NCI-H187 (cell line): ENCODE measurements around the gene CAD.
A peak's percentile ranks its signal among the peaks of the same experiment; 100 is the strongest.
"Not testable (repeated sequence)": the region's sequence is repeated elsewhere in the genome, so short reads cannot be mapped to it uniquely, and the experiment has no call there.

Experiments
- DNase-seq, 2 experiments: peaks; one replicate each; lab custom pipeline; 2025; lab: John Stamatoyannopoulos, UW

The CAD gene

DNA sequence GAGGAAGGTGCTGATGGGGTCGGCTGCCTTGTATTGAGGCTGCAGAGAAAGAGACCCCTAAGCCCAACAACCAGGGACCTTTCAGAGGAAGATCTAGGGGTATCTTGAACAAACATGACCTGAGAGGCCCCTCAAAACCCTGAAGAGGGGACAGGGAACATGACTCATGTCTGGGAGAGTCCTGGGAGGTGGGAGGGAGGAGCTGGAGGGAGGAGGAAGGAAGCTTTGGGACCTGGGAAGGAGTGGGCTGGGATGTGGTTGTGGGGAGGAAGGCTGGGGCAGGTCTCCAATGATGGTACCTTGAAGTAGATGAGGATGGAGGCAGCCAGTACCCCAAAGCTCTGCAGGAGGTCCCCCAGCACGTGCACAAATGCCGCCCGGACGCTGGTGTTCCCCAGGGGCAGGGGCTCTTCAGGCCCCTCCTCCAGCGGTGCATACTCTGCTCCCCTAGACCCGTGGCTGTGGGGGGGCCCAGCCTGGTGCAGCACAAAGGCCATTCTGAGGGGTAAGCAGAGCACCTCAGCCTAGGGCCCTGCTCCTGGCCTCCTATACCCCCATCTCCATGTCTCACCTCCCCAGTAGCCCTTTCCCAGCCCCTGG, 39.8 kb downstream of the CAD start:
- DNase-seq, result no peak

DNA sequence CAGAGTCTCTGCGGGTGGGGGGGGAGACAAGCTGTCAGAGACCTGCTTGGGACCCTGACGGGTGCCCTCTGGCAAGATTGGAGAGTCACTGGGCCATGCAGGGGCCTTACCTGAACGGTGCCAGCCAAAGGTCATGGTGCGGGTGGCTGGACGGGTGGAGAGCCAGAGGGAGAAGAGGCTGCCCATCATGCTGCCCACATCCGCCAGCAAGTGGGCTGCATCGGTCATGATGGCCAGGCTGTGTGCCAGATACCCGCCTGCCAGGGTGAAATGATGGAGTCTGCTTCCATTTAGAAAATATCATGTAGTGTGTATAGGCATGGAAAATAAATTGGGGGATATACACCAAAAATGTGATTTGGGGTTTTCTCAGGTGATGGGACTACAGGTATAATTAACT, 40.9 kb downstream of the CAD start:
- DNase-seq, result no peak

DNA sequence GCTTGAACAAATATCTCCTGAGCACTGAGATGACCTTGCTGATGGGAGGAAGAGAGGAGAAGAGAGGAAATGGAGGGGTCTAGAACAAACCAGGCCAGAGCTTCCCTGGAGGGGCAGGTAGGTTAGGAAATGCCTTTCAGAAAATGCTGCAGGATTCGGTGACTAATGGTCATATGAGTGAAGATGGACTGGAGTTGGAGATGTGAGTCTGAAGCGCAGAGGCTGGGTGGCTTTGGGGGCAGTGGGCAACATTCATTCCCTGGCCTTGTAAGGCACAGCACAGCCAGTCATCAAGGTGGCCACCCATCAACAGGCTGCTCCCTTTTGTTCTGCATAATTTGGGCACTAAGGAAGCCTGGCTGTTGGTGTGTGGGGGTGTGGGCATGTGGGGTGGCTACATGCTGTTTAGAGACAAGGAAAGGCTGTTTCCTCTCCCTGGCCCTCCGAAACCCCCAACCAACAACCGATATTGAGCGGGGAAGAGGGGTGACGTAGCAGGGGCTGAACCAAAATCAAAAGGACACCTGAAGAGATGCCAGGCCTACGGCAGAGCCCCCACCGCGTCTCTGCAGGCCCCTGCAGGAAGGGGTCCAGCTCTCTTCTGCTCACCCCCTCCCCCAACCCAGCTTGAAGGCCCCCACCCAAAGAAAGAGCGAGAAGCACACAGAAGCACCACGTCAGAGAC, 44.2 kb downstream of the CAD start:
- DNase-seq, result no peak

- no peak for DNase-seq
Measured at GRCh38 chr2:27261926-27262298, 44.7 kb downstream of the CAD start.

DNA sequence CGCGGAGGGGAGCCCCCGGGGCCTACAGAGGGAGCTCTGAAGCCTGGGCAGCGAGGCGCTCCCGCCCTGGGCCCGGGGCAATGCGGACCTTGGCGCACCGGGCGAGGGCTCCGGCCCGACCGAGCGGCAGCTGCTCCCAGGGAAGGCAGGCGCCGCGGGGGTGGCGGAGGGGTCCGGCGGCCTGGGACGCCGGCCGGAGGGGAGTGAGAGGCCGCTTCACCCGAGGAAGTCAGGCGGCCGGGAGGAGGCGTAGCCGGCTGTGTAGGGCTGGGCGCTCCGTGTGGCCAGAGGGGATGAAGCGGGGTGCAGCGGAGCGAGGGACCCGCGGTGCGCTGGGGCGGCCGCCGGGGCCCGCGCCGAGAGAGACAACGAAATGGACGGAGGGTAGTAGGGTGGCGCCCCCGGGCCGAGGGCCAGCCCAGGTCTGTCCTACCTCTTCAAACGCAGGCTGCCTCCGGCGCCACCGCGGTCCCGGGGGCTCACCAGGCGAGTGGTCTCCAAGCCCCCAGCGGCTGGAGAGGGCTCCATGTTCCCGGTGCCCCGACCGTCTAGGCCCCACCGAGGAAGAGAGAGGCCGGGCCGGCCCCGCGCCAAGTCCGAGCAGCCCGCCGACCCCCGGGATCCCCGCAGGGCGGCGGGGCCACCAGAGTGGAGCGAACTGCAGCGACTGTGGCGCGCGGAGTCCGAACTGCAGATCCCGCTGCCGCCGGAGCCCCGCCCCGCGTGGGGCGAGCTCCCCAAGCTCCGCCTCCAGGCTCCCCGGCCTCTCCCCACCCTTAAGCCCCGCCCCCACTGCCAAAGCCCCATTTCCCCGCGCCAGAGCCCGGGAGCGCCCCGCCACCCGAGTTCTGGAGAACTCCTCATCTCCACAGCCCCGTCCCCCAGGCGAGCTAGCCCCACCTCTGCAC, 45.5 kb downstream of the CAD start, which contains the start of gene SLC30A3:
Gene SLC30A3, minus strand, starts transcription at position 669 of the 908 bp plus-strand sequence. Its CDS starts 141 bp downstream, at position 528.
- no peak for DNase-seq

- no peak for DNase-seq
Measured at GRCh38 chr2:27263287-27264252, 46.4 kb downstream of the CAD start.

DNA sequence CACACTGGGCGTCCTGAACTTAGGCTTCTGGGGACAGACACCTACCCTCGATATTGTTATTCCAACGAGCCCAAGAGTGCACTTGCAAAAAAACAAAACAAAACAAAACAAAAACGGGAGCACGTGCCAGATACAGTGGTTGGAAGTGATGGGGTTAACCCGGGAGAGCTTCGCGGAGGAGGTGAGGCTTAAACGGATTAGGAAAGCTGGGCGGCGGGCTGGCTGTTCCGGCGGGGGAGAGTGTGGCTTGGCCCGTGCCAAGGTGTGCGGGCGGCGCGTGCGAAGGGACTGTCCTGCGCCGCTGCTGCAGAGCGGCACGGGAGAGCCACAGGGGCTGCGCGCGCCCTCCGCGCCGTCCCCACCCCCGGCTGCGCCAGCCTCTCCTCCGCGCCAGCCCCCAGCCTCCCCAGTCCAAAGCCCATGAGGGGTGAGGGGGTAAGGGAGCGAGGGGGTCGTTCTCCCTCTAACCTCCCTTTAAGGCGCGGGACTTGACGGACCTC, 47.1 kb downstream of the CAD start:
- no peak for DNase-seq

DNA sequence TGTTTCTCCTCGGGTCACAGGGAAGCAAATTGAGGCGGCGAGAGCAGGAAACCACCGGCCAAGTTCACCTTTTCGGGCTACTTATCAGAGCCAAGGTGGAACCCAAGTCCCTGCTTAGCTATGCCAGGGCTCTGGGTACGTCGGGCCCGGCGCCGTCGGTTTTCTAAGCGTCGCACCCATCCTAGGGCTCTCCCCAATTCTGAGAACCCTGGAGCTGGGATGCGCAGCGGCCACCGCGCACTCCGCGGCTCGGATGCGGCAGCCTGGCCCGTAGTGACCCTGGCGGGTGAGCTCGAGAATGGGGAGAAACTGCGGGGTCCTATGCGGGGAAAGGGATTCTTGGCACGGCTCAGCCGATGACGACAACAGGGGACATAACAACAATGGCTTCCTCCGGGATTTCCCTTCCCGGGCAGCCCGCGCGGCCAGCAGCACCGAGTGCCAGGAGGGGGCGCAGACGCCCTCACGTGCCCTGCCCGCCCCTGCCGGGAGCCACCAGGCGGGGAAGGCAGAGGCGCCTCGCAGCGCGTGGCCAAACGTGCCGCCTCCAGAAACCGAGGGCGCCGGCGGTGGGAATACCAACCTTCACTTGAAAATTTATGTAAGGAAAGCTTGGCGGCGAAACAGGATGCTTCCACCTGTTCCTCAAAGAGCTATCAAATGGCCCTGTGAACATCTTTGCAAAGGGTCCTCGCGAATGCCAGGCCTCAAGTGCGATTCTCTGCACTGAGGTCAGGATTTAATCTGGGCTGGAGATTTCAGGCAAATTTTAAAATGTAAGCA, 47.8 kb downstream of the CAD start:
- peak; percentile 30 to 70 for DNase-seq

- DNase-seq, result no peak
Measured at GRCh38 chr2:27265536-27265870, 48.3 kb downstream of the CAD start.

DNA sequence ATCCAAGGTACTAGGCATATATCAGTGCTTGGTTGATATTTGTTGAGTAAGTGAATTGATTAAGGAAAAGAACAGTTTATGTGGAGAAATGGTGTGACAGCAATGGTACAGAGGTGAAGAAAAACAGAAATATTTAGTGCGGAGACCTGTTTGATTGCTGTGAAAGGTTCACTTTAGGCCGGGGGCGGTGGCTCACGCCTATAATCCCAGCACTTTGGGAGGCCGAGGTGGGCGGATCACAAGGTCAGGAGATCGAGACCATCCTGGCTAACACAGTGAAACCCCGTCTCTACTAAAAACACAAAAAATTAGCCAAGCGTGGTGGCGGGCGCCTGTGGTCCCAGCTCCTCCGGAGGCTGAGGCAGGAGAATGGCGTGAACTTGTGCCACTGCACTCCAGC, 51.1 kb downstream of the CAD start:
- not testable (repeated sequence) for DNase-seq

GRCh38 chr2:27270131-27270530, 53.0 kb downstream of the CAD start:
- DNase-seq, result no peak

DNA sequence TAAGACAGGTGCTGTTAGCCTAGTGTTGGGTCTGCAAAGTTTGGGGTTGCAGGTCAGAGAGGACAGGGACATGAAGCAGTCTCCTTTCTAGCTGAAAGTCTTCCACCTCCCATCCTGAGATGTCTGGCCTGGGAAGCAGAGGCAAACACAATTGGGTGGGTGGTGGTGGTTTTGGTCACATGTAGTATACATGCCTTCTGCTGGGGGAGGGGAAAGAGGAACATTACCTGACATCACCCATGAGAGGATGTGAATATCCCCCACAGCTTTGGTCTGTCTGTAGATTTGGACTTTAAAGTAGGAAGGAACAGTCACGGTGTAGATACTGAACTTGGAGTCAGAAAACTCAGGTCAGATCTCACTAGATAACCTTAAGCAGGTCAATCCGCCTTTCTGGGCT, 53.5 kb downstream of the CAD start:
- no peak for DNase-seq

- no peak for DNase-seq
Measured at GRCh38 chr2:27271631-27272340, 54.6 kb downstream of the CAD start.

DNA sequence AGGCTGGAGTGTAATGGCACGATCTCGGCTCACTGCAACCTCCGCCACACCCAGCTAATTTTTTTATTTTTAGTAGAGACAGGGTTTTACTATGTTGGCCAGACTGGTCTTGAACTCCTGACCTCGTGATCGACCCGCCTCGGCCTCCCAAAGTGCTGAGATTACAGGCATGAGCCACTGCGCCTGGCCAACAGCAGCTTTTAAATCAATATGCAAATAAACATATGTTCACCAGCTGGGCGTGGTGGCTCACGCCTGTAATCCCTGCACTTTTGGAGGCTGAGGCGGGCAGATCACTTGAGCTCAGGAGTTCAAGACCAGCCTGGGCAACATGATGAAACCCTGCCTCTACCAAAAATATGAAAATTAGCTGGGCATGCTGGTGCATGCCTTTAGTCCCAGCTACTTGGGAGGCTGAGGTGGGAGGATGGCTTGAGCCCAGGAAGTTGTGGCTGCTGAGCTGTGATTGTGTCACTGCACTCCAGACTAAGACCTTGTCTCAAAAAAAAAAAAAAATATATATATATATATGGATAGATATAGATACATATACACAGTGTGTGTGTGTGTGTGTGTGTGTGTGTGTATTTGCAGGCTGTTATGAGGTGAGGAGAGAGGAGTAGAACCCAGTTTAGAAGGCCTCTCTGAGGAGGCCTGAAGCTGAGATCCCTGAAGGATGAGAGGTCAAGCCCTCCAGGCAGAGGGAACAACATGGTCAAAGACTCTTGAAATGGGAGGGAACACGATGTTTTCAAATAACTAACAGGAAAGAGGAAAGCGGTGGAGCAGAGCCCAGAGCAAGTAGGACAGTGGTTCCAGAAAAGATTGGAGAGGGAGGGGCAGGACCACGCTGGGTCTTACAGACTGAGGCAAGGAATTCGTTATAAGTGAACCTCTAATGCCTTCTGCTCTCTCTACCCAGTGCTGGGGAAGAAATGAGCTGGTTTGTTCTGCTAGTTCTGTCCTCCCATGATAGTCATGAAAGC, 55.7 kb downstream of the CAD start:
- DNase-seq, result not testable (repeated sequence)

- DNase-seq, result no peak
Measured at GRCh38 chr2:27275211-27276150, 58.3 kb downstream of the CAD start, which contains the start of gene DNAJC5G. Gene DNAJC5G (plus strand): TSS chr2:27275433. CDS start chr2:27276729, 1,296 bp downstream.

- DNase-seq, result no peak
Measured at GRCh38 chr2:27278010-27278409, 60.8 kb downstream of the CAD start.

GRCh38 chr2:27280826-27281225, 63.7 kb downstream of the CAD start:
- no peak for DNase-seq

- no peak for DNase-seq
Measured at GRCh38 chr2:27281442-27281841, 64.3 kb downstream of the CAD start.
